Inferior parietal cortex (tissue), 1 donor: Measurements from ENCODE around the gene NCL.
"Not testable (repeated sequence)": the region's sequence is repeated elsewhere in the genome, so short reads cannot be mapped to it uniquely, and the experiment has no call there.

Experiments used
- DNase-seq: peaks from one replicate; pipeline ENCODE4 v3.0.0-alpha.2; 2016; ENCODE audit errors: extremely low spot score

The NCL gene

GRCh38 chr2:231469583-231469950 is 5.3 kb upstream of the NCL start:
- DNase-seq: no peak

GRCh38 chr2:231467613-231468530 is 3.6 kb upstream of the NCL start:
- DNase-seq: no peak

- DNase-seq: no peak
Measured at GRCh38 chr2:231467016-231467545, 2.8 kb upstream of the NCL start.

GRCh38 chr2:231464576-231465540 is 574 bp upstream of the NCL start:
- DNase-seq: peak; percentile 95

- DNase-seq: no peak
Measured at GRCh38 chr2:231462729-231463465, 1.4 kb downstream of the NCL start.

- DNase-seq: no peak
Measured at GRCh38 chr2:231461516-231461971, 2.7 kb downstream of the NCL start.

- not testable (repeated sequence) for DNase-seq
Measured at GRCh38 chr2:231460841-231461240, 3.4 kb downstream of the NCL start.

- DNase-seq: no peak
Measured at GRCh38 chr2:231460073-231460835, 4.0 kb downstream of the NCL start.

GRCh38 chr2:231458368-231458767 is 5.9 kb downstream of the NCL start:
- DNase-seq: no peak

- no peak for DNase-seq
Measured at GRCh38 chr2:231457101-231457500, 7.2 kb downstream of the NCL start.

GRCh38 chr2:231456295-231457004 is 7.8 kb downstream of the NCL start:
- DNase-seq: no peak

GRCh38 chr2:231455890-231456289 is 8.4 kb downstream of the NCL start:
- DNase-seq: no peak

GRCh38 chr2:231455222-231455621 is 9.1 kb downstream of the NCL start:
- no peak for DNase-seq

- no peak for DNase-seq
Measured at GRCh38 chr2:231454361-231454791, 9.9 kb downstream of the NCL start.

- no peak for DNase-seq
Measured at GRCh38 chr2:231452799-231453508, 11.3 kb downstream of the NCL start.

GRCh38 chr2:231450548-231450989 is 13.7 kb downstream of the NCL start:
- no peak for DNase-seq

GRCh38 chr2:231449503-231450054 is 14.7 kb downstream of the NCL start:
- DNase-seq: no peak

- DNase-seq: no peak
Measured at GRCh38 chr2:231436957-231437356, 27.3 kb downstream of the NCL start.

GRCh38 chr2:231433990-231434389 is 30.3 kb downstream of the NCL start:
- DNase-seq: no peak
